HEK293T (cell line): ENCODE measurements around the gene POMT1.

Source experiments
- CTCF ChIA-PET: fragments of 350-600 bp; formaldehyde crosslinking; extraction: SDS; loops from one replicate; lab custom pipeline; 2021; ENCODE audit warnings: antibody characterized with exemption, inconsistent platforms; lab: Yijun Ruan, JAX
- POLR2A ChIA-PET: fragments of 350-600 bp; formaldehyde crosslinking; extraction: SDS; loops from one replicate; lab custom pipeline; 2020; ENCODE audit warnings: antibody characterized with exemption, inconsistent platforms; lab: Yijun Ruan, JAX
- DNase-seq: peaks from one replicate; pipeline ENCODE4 v3.0.0; 2012; ENCODE audit warnings: mixed read lengths; ENCODE audit errors: extremely low spot score
- ARNT ChIP-seq: fragments of 450-650 bp; IDR thresholded peaks from 2 replicates; pipeline ENCODE4 v1.6.1; 2017; ENCODE audit warnings: mild to moderate bottlenecking
- BHLHE40 ChIP-seq: fragments of 450-650 bp; IDR thresholded peaks from 2 replicates; pipeline ENCODE4 v1.6.1; 2016; ENCODE audit warnings: mild to moderate bottlenecking, moderate library complexity, borderline replicate concordance
- CTBP1 ChIP-seq: fragments of 450-650 bp; IDR thresholded peaks from 2 replicates; pipeline ENCODE4 v1.6.1; 2016; ENCODE audit warnings: borderline replicate concordance
- ELF4 ChIP-seq: fragments of 450-650 bp; IDR thresholded peaks from 2 replicates; pipeline ENCODE4 v1.6.1; 2017; ENCODE audit warnings: antibody characterized with exemption
- FOXA1 ChIP-seq: fragments of 450-650 bp; IDR thresholded peaks from 2 replicates; pipeline ENCODE4 v1.6.1; 2016; ENCODE audit warnings: mild to moderate bottlenecking
- FOXK2 ChIP-seq: fragments of 450-650 bp; IDR thresholded peaks from 2 replicates; pipeline ENCODE4 v1.6.1; 2016; ENCODE audit warnings: mild to moderate bottlenecking
- FOXM1 ChIP-seq: fragments of 450-650 bp; IDR thresholded peaks from 2 replicates; pipeline ENCODE4 v1.6.1; 2017; ENCODE audit warnings: mild to moderate bottlenecking, borderline replicate concordance
- HDGF ChIP-seq: fragments of 450-650 bp; IDR thresholded peaks from 2 replicates; pipeline ENCODE4 v1.6.1; 2017; ENCODE audit warnings: antibody characterized with exemption, borderline replicate concordance
- L3MBTL2 ChIP-seq: fragments of 450-650 bp; conservative IDR thresholded peaks from 2 replicates; pipeline ENCODE4 v1.6.1; 2016; ENCODE audit warnings: mild to moderate bottlenecking
- LEF1 ChIP-seq: fragments of 450-650 bp; IDR thresholded peaks from 2 replicates; pipeline ENCODE4 v1.6.1; 2017; ENCODE audit warnings: mild to moderate bottlenecking, borderline replicate concordance
- NFRKB ChIP-seq: fragments of 450-650 bp; IDR thresholded peaks from 2 replicates; pipeline ENCODE4 v1.6.1; 2016; ENCODE audit warnings: mild to moderate bottlenecking, moderate library complexity
- PKNOX1 ChIP-seq: fragments of 450-650 bp; IDR thresholded peaks from 2 replicates; pipeline ENCODE4 v1.6.1; 2016
- SP1 ChIP-seq: fragments of 450-650 bp; IDR thresholded peaks from 2 replicates; pipeline ENCODE4 v1.6.1; 2017
- SUZ12 ChIP-seq: fragments of 450-650 bp; IDR thresholded peaks from 2 replicates; pipeline ENCODE4 v1.6.1; 2016; ENCODE audit warnings: mild to moderate bottlenecking
- TARDBP ChIP-seq: fragments of 450-650 bp; IDR thresholded peaks from 2 replicates; pipeline ENCODE4 v1.6.1; 2016
- ZNF384 ChIP-seq: fragments of 450-650 bp; IDR thresholded peaks from 2 replicates; pipeline ENCODE4 v1.6.1; 2016

Gene POMT1

GRCh38 chr9:131464354-131465000 is 38.2 kb upstream of the POMT1 start:
- ChIA-PET POLR2A (no interaction called here), CTCF (no interaction called here)
- TF ChIP-seq CTBP1 = no peak
- no peak for TF ChIP-seq LEF1
- TF ChIP-seq ELF4 = no peak
- no peak for TF ChIP-seq L3MBTL2
- no peak for TF ChIP-seq ZNF384
- TF ChIP-seq FOXK2 = no peak
- no peak for TF ChIP-seq FOXM1
- TF ChIP-seq SUZ12 = no peak
- no peak for TF ChIP-seq PKNOX1
- no peak for TF ChIP-seq BHLHE40
- TF ChIP-seq ARNT = no peak
- no peak for TF ChIP-seq NFRKB
- TF ChIP-seq HDGF = no peak
- no peak for TF ChIP-seq FOXA1
- TF ChIP-seq SP1 = no peak
- TF ChIP-seq TARDBP = no peak
- DNase-seq = no peak

GRCh38 chr9:131465401-131465800 is 37.3 kb upstream of the POMT1 start:
- ChIA-PET CTCF (no interaction called here), POLR2A (no interaction called here)
- no peak for DNase-seq
- TF ChIP-seq SP1 (no peak), LEF1 (no peak), PKNOX1 (no peak), ZNF384 (no peak), BHLHE40 (no peak), FOXK2 (no peak), SUZ12 (no peak), HDGF (no peak), ELF4 (no peak), ARNT (no peak), TARDBP (no peak)

GRCh38 chr9:131467214-131467935 is 35.3 kb upstream of the POMT1 start:
- ChIA-PET POLR2A (no interaction called here), CTCF (no interaction called here)
- no peak for DNase-seq
- TF ChIP-seq FOXK2 (no peak), HDGF (no peak), FOXA1 (no peak), LEF1 (no peak), ZNF384 (no peak), ELF4 (no peak), ARNT (no peak), TARDBP (no peak), BHLHE40 (no peak), FOXM1 (no peak), NFRKB (no peak), L3MBTL2 (no peak), SUZ12 (no peak), CTBP1 (no peak)

GRCh38 chr9:131468031-131468430 is 34.7 kb upstream of the POMT1 start:
- CTCF ChIA-PET = no interaction called here
- no peak for DNase-seq
- TF ChIP-seq ARNT (no peak), CTBP1 (no peak), TARDBP (no peak), L3MBTL2 (no peak), SUZ12 (no peak), FOXK2 (no peak), FOXM1 (no peak), PKNOX1 (no peak), HDGF (no peak), ZNF384 (no peak), SP1 (no peak), ELF4 (no peak), LEF1 (no peak), FOXA1 (no peak), NFRKB (no peak), BHLHE40 (no peak)
- POLR2A ChIA-PET = no interaction called here

- ChIA-PET CTCF (no interaction called here), POLR2A (interaction anchor here (1.1 kb wide), 1 partner anchor 96 kb away, joined by 3 read pairs; no protein-coding TSS in a partner anchor)
- no peak for DNase-seq
- TF ChIP-seq CTBP1 (no peak), FOXM1 (no peak), ZNF384 (no peak), SP1 (no peak), LEF1 (no peak), L3MBTL2 (no peak), FOXK2 (no peak), TARDBP (no peak), SUZ12 (no peak), PKNOX1 (no peak), NFRKB (no peak), BHLHE40 (no peak), HDGF (no peak)
Observed at GRCh38 chr9:131469356-131469755, 33.4 kb upstream of the POMT1 start.
